ENCODE data around the gene INPP5A.

GRCh38 chr10:132499367-132499685 lies 38.3 kb upstream of the INPP5A start:
- no peak for TF ChIP-seq CTCF (IDR thresholded peaks at IDR 0.05 in 8 of 11, conservative IDR thresholded peaks at IDR 0.05 in 3 of 11)
- no peak for TF ChIP-seq POLR2A (IDR thresholded peaks at IDR 0.05)
